ENCODE results near the gene SLAMF7. TPM values are rescaled to one million over a fixed set of nuclear protein-coding genes. Genes with fewer than 3 reads are reported as not detected.
"Not testable (repeated sequence)": the region's sequence is repeated elsewhere in the genome, so short reads cannot be mapped to it uniquely, and the experiment has no call there.

SLAMF7 gene
- total and polyA plus RNA-seq, 10 of the 15 experiments (the other 5 are each of a cell fraction or from before 2014, with no cell fraction given), result 66.6 to 284 (median 108) TPM

- WGBS (ENCODE audit: insufficient coverage, insufficient replicate concordance, low lambda C conversion rate, missing lambda C conversion rate), result 40% methylated on average over 1 of the region's 2 CpGs
These were observed 7.5 kb upstream of the SLAMF7 start for GRCh38 chr1:160731564-160731963.

GRCh38 chr1:160731990-160732389 is 7.1 kb upstream of the SLAMF7 start:
- in situ Hi-C loops (cut with MboI) (no loop called here), intact Hi-C loops (cut with micrococcal nuclease; ENCODE audit: unreplicated experiment) (no loop called here)
- POLR2A ChIA-PET, result interaction anchor here (0.6 kb wide), 1 partner anchor 232 kb away, joined by 7 read pairs; no protein-coding TSS in a partner anchor
- Histone ChIP-seq H3K27ac (ENCODE audit: control insufficient read depth, insufficient read depth) (peak overlapping the region; percentile 74), H3K4me2 (ENCODE audit: control insufficient read depth, insufficient read depth) (peak overlapping the region; percentile 76), H3K79me2 (ENCODE audit: control insufficient read depth, insufficient read depth, low read length) (no peaks in the 10 kb centered on the region; the same call in none of the 2 replicates), H3K36me3 (ENCODE audit: control insufficient read depth in 2 of 2, insufficient read depth in 2 of 2, low read length in 1 of 2) (no peaks in the 10 kb centered on the region), H3K9me3 (replicated peaks; ENCODE audit: control insufficient read depth, insufficient read depth, low read length) (peaks cover 17% of the 10 kb centered on the region), H3K4me1 (ENCODE audit: control insufficient read depth, insufficient read depth, low read length) (peaks cover 40% of the 10 kb centered on the region), H3K9ac (ENCODE audit: control insufficient read depth, insufficient read depth, low read length) (0 out of 2 replicates have a peak overlapping the region, but pooled peaks have one; percentile 2), H4K20me1 (ENCODE audit: control insufficient read depth, insufficient read depth) (no peaks in the 10 kb centered on the region), H2AFZ (ENCODE audit: control insufficient read depth, low read depth, low read length) (no peak overlapping the region), H3K27me3 (replicated peaks in 1 of 2; ENCODE audit: control insufficient read depth in 2 of 2, insufficient read depth in 2 of 2, low read length in 1 of 2) (no peaks in the 10 kb centered on the region), H3K4me3 (peak overlapping the region; percentile 4; the same call in 1 of the 2 replicates)
- WGBS (ENCODE audit: insufficient coverage, insufficient replicate concordance, low lambda C conversion rate, missing lambda C conversion rate), result 5% methylated on average over 1 of the region's 1 CpG
- peak; percentile 63 for ATAC-seq
- RAD21 ChIA-PET (ENCODE audit: unreplicated experiment), result no interaction called here
- SMC1A ChIA-PET (ENCODE audit: uncharacterized antibody, unreplicated experiment), result interaction anchor here (2.2 to 10.8 kb wide), 3 partner anchors 12 to 36 kb away, joined by 22 to 301 read pairs (median 26); no protein-coding TSS in a partner anchor
- no TSS peak for BruUV-seq (replicated peaks)
- FAIRE-seq, result no peak
- no peak for DNase-seq (ENCODE audit: low read depth, low spot score)
- CTCF ChIA-PET, result interaction anchor here (1.5 to 10.9 kb wide), 5 partner anchors 9 to 49 kb away, joined by 4 to 209 read pairs (median 8); partner anchors contain the start of gene SLAMF7
- TF ChIP-seq BCLAF1 (IDR thresholded peaks at IDR 0.05) (no peak), ATF2 (IDR thresholded peaks at IDR 0.05; ENCODE audit: low read length) (peak; percentile 77), FOXM1 (IDR thresholded peaks at IDR 0.05; ENCODE audit: low read depth, low read length) (peak; percentile 64; the same call in 1 of the 2 replicates), BCL11A (IDR thresholded peaks at IDR 0.05; ENCODE audit: low read depth, low read length) (peak; percentile 11; the same call in 1 of the 2 replicates), POLR2A (IDR thresholded peaks at IDR 0.05; ENCODE audit: low read depth, low read length) (no peak), MTA2 (IDR thresholded peaks at IDR 0.05; ENCODE audit: low read depth) (0 out of 2 replicates have a peak, but pooled peaks have one; percentile 17), ZBED1 (IDR thresholded peaks at IDR 0.05; ENCODE audit: borderline replicate concordance) (0 out of 2 replicates have a peak, but pooled peaks have one; percentile 48), FOXK2 (IDR thresholded peaks at IDR 0.05) (no peak), RCOR1 (conservative IDR thresholded peaks at IDR 0.05; ENCODE audit: low read depth, low read length) (no peak)
- TF ChIP-seq, protein P1, sequence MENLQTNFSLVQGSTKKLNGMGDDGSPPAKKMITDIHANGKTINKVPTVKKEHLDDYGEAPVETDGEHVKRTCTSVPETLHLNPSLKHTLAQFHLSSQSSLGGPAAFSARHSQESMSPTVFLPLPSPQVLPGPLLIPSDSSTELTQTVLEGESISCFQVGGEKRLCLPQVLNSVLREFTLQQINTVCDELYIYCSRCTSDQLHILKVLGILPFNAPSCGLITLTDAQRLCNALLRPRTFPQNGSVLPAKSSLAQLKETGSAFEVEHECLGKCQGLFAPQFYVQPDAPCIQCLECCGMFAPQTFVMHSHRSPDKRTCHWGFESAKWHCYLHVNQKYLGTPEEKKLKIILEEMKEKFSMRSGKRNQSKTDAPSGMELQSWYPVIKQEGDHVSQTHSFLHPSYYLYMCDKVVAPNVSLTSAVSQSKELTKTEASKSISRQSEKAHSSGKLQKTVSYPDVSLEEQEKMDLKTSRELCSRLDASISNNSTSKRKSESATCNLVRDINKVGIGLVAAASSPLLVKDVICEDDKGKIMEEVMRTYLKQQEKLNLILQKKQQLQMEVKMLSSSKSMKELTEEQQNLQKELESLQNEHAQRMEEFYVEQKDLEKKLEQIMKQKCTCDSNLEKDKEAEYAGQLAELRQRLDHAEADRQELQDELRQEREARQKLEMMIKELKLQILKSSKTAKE (IDR thresholded peaks at IDR 0.05; ENCODE audit: low read depth, poor library complexity, severe bottlenecking), result peak; percentile 40

More at GRCh38 chr1:160731564-160731963, 7.5 kb upstream of the SLAMF7 start:
- POLR2A ChIA-PET, result interaction anchor here (0.6 kb wide), 1 partner anchor 233 kb away, joined by 7 read pairs; no protein-coding TSS in a partner anchor
- DNase-seq (ENCODE audit: low read depth, low spot score); intact Hi-C loops (cut with micrococcal nuclease; ENCODE audit: unreplicated experiment); H3K9ac ChIP-seq (ENCODE audit: control insufficient read depth, insufficient read depth, low read length); H3K4me3 ChIP-seq; FAIRE-seq; H2AFZ ChIP-seq (ENCODE audit: control insufficient read depth, low read depth, low read length); RAD21 ChIA-PET (ENCODE audit: unreplicated experiment); H3K27me3 ChIP-seq (replicated peaks in 1 of 2; ENCODE audit: control insufficient read depth in 2 of 2, insufficient read depth in 2 of 2, low read length in 1 of 2); BruUV-seq (replicated peaks); ATAC-seq; H3K36me3 ChIP-seq (ENCODE audit: control insufficient read depth in 2 of 2, insufficient read depth in 2 of 2, low read length in 1 of 2); in situ Hi-C loops (cut with MboI); H4K20me1 ChIP-seq (ENCODE audit: control insufficient read depth, insufficient read depth); H3K79me2 ChIP-seq (ENCODE audit: control insufficient read depth, insufficient read depth, low read length): not testable (repeated sequence)
- Histone ChIP-seq H3K4me1 (ENCODE audit: control insufficient read depth, insufficient read depth, low read length) (peaks cover 42% of the 10 kb centered on the region), H3K27ac (ENCODE audit: control insufficient read depth, insufficient read depth) (peak overlapping the region; percentile 74; the same call in 1 of the 2 replicates), H3K4me2 (ENCODE audit: control insufficient read depth, insufficient read depth) (0 out of 2 replicates have a peak overlapping the region, but pooled peaks have one; percentile 76), H3K9me3 (replicated peaks; ENCODE audit: control insufficient read depth, insufficient read depth, low read length) (peaks cover 14% of the 10 kb centered on the region)
- CTCF ChIA-PET, result interaction anchor here (1.6 to 10.9 kb wide), 3 partner anchors 10 to 49 kb away, joined by 5 to 209 read pairs (median 136); partner anchors contain the start of gene SLAMF7
- SMC1A ChIA-PET (ENCODE audit: uncharacterized antibody, unreplicated experiment), result interaction anchor here (1.2 to 10.8 kb wide), 2 partner anchors 24 to 37 kb away, joined by 4 to 301 read pairs; no protein-coding TSS in a partner anchor

Data from GM12878 (cell line).